ENCODE data around the gene CHSY1. TPM values are rescaled to one million over a fixed set of nuclear protein-coding genes. Genes with fewer than 3 reads are reported as not detected.

Gene CHSY1
- total RNA-seq, 1 donor from 2014 or later, result 18.7 TPM

Other genes starting within 250 kb of the CHSY1 start
- 30.2 TPM for gene SELENOS, start 25.4 kb upstream of the CHSY1 start, total RNA-seq
- 17.7 TPM for gene SNRPA1, start 43.2 kb upstream of the CHSY1 start, total RNA-seq
- 11.8 TPM for gene PCSK6, start 237.7 kb upstream of the CHSY1 start, total RNA-seq

Measured in temporal lobe (tissue), 1 donor.